Pulmonary artery endothelial cell (primary cell): Measurements from ENCODE around the gene GABRB3. TPM values are rescaled to one million over a fixed set of nuclear protein-coding genes. Genes with fewer than 3 reads are reported as not detected.

Experiments used
- DNase-seq: peaks from one replicate; pipeline ENCODE4 v3.0.0-alpha.2; 2011; ENCODE audit warnings: low read depth, low spot score
- total RNA-seq: library from RNA; depleted of rRNA; stranded (reverse); fragments of >200 nt; gene quantifications from 2 replicates; pipeline ENCODE4 v1.2.3, GENCODE V29; 2014

Gene GABRB3
- total RNA-seq, 1 donor from 2014 or later, result 0.59 TPM

DNA sequence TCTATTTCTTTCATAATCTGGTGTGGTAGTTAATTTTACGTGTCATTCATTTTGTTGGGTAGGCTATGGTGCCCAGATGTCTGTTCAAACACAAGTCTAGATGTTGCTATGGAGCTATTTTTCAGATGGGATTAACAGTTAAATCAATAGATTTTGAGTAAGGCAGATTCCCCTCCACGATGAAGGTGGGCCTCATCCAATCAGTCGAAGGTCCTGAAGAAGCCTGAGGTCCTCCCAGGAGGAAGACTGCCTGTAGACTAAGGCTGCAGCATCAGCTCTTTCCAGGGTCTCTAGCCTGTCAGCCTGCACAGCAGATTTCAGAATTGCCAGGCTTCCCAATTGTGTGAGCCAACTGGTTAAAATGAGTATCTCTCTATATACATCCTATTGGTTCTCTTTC, 92.9 kb downstream of the GABRB3 start:
- DNase-seq, result no peak

DNA sequence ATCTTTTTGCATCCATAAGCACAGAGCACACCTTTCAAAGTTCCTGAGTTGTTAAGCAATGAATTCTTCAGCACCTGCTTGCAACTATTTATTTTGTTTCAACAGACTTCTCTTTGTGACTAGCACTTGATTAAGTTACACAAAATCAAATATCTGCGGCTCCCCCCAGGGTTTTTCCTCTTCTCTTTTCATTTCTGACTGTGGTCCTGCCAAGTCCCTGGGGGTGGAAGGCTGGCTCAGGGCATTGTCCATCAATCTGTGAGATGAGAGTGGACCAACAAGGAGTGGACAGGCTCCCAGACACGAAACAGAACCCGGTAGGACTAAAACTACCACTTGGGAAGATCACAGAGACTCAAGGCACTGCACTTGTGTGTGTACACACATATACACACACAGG, 96.8 kb downstream of the GABRB3 start:
- no peak for DNase-seq

DNA sequence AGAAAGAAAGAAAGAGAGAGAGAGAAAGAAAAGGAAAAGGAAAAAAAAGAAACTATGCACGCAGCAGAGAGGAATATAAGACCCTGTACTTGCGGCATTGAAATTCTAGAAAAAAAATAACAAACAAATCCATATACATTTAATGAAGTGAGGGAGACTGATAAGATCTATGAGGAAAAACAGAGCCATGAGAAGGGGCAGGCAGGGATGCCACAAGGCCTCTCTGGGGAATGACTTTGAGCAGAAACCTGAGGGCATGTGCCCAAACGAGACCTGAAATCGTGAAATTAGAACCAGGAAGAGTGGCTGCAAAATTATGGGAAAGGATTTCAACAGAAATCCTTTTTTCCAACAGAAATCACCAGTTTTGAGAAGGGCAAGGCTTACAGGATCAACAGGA, 98.4 kb downstream of the GABRB3 start:
- no peak for DNase-seq

DNA sequence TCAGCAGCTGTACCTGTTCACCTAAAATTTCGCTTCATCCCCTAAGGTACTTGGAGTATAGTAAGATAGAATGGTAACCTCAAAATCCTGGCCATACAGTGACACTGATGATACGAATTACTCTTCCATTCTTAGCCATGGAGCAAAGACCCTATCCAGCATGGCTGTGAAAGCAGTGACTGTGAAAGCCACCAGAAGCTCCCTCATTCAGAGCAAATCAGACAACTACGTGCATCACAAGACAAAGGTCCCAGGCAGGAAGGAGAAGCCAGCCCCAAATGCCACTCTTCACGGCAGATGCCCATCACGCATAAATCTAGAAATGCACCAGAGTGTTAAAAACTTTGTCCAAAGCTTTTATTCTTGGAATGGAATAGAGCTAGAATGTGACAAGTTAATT, 99.4 kb downstream of the GABRB3 start:
- DNase-seq, result no peak

DNA sequence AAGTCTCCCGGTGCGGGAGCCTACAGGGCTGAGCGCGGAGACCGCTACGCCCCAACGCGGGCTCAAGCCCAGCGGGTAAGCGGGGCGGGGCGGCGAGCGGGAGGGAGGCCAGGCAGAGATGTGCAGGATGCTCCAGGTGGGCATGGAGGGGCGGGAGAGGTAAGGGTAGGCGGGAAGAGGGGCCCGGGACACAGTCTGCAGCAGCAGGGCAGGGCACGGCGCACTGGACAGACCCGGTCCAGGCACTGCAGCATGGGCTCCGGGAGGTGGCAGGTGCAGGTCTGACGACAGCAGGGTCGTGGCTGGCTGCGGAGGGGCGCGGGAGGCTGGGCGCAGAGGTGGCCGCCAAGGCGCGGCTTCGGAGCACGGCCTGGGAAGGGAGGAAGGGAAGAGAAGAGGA, 102.8 kb downstream of the GABRB3 start:
- no peak for DNase-seq

DNA sequence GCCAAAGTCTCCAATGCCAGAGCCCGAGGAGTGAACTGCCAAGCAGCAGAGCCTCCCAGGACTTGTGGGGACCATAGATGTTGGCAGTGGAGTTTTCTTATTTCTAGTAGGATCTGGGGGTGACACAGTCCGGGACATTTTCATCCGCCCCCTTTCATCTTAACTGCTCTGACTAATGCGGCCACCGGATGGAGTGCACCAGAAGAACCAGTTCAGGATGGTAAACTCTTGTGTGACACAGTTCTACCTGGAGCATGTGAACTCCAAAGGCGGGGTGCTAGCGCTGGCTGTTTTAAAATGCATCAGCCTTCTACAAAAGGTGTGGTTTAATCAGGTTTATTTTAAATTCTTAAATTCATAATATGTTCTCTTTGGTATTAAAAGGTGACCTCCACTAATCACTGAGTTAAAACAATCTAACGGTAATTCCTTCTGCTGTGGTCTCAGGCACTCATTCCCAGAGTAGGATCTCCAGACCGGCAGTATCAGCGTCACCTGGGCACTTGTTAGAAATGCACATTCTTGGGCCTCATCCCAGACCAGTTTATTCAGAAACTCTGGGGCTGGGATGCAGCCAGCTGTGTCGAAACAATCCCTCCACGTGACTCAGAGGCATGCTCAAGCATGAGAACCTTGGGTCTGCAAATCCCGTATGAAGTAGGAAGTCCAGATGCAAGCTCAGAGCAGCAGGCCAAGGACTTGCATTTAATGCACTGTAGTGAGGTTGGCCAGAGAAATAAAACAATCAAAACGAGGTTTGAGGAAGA, 105.5 kb downstream of the GABRB3 start:
- DNase-seq, result no peak

DNA sequence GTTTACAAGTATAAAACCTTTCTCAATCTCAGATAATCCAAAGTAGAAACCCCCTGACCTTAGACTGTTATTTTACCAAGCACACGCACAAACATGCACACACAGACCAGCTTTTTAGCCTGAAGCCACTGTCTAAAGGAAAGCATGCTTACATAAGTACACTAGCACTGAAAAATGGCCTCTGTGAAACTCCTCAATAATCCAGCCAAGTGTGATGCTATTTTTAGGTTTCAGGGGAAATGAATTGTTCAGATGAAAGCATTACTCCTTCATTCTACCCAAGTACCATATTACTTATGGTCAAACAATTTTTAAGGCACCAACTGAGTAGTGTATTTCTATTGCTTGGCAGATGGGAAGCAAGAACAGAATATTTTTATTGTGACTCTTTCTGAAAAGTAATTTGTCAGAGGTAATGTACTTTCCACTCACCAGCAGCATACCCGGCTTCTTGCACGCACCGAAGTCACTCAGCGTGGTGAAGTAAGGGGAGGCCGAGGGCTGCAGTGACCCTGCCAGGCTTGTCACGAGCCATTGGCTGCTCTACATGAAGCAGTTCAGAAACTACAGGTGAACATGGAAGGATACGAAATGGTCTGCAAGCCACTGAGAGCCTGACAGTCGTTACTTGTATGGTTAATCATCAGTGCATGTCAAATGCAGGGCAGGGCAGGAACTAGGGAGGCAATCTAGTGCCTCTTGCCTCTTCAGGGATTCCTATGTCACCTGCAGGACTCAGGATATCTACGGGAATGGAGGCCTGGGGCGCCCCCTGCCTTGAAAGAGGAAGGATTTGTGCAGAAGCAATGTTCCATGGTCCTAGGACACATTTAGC, 106.7 kb downstream of the GABRB3 start:
- DNase-seq, result no peak

DNA sequence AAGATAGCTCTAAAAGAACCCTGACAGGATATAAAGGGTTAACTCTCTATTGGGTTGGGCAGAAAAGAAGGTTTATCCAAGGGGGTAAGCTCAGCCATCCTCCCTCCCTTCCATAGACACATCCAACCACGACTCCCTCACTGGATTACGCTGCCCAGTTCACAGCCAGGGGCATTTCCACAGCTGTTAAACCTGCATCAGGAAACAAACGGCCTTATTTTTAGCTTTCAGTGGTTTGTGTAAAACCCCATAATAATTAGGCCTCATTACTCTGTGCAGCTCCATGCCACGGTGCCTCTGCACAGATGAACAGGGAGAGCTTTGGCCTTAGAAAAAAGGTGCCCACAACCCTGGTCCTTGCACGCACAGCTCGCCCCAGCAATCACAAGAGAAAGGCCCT, 110.6 kb downstream of the GABRB3 start:
- no peak for DNase-seq

DNA sequence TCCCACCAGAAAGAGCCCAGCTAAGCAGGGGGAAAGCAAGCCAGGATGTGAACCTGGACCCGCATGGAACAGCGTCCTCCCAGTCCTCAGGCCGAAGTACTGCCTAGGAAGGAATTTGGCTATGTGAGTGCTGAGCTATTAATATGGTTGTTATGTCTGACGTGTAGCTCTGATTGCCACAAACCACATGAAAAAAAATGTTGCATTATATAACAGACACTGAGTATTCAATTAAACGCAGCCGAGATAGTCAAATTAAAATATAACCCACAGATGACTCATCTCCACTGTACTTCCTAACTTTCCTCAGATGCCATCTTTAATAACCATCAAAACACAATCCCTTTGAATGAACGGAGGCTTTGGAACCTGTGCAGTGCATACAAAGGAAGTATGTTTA, 111.1 kb downstream of the GABRB3 start:
- no peak for DNase-seq

DNA sequence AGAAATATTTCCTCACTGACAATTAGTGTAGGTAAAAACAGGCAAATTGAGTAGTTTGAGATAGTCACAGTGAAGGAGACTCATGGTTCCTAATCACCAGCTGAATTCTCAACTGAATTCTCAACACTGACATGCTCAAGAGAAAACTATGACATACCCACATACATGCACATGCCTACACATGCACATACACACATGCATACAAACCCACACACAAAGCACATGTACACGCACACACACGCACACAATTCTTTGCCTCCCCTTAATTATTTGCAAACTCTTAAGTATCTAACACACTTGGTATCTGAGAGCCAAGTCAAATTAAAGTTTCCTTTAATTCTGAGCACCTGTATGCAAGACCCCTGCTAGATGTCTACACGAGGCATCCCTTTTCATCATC, 111.8 kb downstream of the GABRB3 start:
- no peak for DNase-seq

DNA sequence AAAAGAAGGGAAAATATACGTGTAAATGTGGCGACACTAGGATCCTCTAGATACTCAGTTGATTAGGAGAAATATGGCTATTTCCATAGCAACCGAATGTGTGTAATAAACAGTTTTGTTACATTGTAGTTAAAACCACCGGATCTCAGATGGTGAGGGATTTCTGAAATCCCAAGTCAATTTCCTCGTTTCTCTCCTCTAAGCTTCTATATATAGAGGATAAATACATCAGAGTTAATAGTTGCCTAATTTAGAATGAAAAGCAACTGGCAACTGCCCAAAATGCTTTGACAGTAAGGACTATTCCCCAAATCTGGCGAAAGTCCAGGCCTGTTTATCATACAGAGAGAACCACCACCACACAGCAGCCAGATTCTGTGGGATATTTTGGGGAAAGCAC, 112.6 kb downstream of the GABRB3 start:
- DNase-seq, result no peak

DNA sequence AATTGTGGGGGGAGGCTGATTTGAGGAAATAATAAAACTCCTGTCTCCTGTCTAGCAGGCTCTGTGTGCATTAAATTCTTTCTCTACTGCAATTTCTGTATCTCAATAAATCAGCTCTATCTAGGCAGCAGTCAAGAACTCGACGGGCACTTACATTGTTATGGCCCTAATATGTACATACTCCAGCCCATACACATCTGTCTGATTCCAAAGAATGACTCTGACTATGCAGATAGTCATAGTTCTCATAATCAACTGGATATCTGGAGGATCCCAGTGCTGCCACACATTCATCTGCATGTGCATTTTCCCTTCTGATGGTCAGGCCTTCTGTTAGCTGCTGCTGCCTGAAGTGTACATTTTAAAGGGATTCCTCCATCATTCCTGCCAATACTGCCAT, 114.6 kb downstream of the GABRB3 start:
- DNase-seq, result no peak

DNA sequence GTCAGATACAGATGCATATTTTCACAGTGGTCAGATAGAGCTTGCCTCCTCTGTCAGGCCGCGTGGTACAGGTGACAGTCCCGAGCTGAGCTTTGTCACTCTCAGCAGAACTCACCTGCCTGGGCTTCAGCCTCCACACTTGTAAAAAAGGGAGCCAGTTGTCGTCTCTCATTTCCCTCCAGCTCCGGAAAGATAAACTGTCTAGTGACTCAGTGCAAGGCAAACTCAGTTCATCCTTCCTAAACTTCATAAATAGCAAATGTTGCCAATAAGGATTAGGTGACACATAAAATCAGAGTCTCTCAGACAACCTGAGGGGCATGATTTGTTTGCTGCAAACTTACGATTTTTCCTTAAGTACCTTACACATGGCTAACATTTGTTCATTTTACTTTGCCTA, 116.8 kb downstream of the GABRB3 start:
- DNase-seq, result no peak

DNA sequence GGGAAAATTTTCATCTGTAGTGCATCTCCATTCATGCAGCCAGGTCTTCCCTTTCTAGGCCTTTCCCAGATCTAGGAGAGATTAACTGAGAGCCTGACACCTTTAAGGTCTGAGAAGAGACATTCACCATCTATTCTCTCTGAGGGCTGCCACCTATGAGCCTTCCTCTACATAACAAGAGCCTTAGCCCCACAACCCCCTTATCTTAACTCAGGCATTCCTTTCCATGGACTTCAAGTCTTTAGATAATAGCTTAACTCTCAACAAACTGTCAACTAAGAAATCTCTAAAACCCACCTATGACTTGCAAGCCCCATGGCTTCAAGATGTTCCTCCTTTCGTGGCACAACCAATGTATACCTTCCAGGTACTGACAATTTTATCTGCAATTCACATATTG, 121.0 kb downstream of the GABRB3 start:
- DNase-seq, result no peak

DNA sequence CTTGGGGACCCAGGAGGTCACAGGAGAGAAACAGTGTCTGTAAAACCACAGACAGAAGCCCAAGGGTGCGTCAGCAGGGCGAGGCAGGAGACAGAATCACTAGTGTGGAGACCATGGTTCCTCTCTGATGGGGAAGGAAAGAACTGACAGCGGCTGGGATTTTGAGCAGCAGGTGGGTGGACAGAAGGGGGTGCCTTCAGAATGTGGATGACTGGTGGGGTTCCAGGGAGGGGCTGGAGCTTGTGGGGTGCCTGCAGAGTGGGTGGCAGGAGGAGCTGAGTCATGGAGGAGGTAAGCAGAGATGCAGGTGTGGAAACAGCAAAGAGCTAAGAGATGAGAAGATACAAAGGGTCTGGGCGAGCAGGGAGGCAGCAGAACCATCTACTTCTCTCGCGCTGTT, 124.2 kb downstream of the GABRB3 start:
- DNase-seq, result no peak

DNA sequence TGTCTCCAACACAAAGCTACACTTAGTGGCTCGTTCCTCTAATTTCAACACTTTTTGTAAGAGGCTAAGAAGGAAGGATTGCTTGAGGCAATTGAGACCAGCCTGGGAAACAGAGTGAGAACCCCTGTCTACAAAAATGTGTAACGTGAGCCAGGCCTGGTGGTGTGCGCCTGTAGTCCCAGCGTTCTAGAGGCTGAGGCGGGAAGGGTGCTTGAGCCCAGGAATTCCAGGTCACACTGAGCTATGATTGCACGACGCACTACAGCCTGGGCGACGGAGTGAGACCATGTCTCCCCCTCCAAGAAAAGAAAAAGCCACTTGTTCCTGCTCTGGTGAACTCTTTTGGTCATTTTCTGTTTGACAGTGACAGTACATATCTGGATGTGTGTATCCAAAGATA, 127.9 kb downstream of the GABRB3 start:
- no peak for DNase-seq

DNA sequence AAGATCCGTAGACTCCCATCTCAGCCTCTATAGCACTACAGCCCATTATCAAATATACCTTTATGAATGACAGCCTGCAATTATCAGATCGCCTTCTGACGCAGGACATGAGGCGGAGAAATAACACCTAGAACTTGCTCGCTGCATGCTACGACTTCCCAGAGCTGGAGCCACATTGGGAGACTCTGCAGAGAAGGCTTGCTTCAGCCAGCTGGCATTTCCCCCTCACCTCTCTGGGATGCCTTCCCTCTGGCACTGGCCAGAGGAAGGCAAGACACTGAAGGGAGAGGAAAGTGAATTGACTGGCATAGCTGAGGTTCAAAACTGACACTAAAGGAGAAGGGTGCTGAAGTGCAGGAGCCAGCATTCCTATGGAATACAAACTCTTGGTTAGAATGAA, 131.7 kb downstream of the GABRB3 start:
- DNase-seq, result no peak

DNA sequence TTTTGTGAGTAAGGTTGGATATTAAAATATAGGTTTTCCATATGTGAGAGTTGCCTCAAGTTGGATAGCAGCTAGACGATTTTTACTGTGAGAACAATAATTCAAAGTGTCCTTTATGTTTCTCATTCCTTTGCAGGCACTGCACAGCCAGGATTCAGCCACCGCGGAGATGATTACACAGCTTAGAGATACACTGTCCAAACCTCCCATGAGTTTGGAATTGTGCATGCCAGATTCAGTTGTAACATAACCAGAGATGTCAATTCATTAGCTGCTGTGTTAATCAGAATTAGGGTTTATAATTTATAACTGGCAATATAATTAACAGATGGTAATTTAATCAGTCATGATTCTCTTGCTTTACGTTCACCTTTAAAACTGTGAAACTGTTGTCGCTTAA, 132.3 kb downstream of the GABRB3 start:
- DNase-seq, result no peak

DNA sequence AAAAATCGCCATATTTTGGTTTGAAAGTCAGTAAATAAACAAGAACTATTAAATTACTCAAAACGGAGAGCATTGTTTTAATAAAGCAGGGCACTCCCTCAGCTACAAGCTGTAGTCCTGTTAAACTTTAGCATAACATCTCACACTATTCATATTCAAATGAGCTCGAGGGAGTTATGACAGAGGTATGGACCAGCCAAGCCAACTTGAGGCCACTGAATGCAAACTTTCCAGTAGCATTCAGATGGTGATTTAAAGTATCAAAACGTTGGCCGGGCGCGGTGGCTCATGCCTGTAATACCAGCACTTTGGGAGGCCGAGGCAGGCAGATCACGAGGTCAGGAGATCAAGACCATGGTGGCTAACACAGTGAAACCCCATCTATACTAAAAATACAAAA, 132.9 kb downstream of the GABRB3 start:
- no peak for DNase-seq

DNA sequence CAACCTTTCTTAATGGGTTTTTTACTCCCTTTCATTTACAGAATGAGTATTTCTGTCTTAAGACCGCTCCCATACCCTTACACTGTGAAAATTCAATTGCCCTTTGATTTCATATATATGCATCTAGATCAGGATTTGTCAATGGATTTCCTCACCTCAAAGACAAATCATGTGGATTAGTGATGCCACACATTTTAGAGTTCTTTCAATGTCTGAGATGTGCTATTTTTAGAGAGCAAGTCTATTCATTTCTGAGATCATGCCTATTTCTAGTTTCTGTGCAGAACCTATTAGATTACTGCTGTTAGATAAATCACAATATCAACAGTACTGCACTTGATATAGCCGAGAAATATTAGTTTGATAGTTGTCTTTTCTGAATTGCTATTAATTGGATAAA, 137.3 kb downstream of the GABRB3 start:
- no peak for DNase-seq

DNA sequence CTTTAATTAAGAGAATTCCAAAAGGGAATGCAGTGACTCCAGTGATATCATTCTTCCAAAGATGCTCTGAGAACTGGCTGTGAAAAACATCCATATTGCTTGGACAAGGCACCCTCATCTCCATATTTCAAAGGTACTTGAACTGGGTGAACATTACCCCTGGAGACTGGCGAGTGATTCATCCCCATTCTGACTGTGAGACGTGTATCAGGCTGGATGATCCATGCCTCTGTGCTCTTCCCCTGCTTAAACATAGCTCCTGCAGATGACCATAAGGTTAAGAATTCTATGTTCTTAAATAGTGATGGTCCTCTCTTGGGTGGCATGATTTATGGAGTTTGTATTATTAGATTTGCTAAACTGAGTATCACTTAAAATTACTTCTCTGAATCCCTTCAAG, 137.8 kb downstream of the GABRB3 start:
- no peak for DNase-seq

DNA sequence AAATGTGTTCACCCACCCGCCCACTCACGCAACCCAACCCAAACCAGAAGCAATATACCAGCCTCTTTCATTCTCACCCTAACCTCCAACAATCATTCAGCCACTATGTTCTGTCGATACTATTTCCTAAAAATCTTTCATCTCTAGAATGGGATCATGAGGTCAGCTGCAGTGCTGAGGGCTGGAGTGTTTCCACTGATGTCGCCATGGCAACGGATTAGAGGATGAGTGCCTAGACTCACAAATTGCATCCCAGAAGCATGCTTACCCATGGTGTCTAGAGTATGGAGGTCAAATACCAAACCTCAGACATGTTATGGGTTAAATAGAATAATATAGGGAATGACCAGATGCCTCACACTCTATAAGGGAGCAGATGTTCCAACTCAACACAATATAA, 138.5 kb downstream of the GABRB3 start:
- DNase-seq, result no peak

DNA sequence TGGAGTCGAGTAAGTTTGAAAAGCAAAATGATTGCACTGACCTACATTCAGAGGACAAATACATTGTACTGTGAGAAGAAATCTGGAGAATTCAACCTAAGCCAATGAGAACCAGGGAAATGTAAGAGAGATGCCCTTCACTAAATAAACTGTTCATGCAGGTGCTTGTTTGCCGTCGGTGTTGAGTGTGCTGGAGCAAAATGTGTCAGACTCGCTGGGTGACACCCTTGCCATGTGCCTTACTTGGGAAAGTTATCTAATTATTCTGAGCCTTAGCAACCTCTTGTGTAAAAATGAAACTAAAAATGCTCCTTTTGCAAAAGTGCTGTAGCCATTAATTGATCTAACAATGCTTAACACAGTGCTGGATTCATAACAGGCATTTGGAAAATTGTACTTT, 140.4 kb downstream of the GABRB3 start:
- no peak for DNase-seq
